Stimulated activated CD4-positive, alpha-beta T cell treated with anti-CD3 and anti-CD28 coated beads, Interleukin-1b, Interleukin-23, amount 100 ng/mL, for 4 hours (primary cell): Measurements from ENCODE around the gene SNX1.
"Not testable (repeated sequence)": the region's sequence is repeated elsewhere in the genome, so short reads cannot be mapped to it uniquely, and the experiment has no call there.

Source experiments
- DNase-seq, 2 donors: peaks; one replicate each; pipeline ENCODE4 v3.0.0-alpha.2; 2020; ENCODE audit warnings: low read depth in 2 of 2

SNX1 gene, protein sequence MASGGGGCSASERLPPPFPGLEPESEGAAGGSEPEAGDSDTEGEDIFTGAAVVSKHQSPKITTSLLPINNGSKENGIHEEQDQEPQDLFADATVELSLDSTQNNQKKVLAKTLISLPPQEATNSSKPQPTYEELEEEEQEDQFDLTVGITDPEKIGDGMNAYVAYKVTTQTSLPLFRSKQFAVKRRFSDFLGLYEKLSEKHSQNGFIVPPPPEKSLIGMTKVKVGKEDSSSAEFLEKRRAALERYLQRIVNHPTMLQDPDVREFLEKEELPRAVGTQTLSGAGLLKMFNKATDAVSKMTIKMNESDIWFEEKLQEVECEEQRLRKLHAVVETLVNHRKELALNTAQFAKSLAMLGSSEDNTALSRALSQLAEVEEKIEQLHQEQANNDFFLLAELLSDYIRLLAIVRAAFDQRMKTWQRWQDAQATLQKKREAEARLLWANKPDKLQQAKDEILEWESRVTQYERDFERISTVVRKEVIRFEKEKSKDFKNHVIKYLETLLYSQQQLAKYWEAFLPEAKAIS

DNA sequence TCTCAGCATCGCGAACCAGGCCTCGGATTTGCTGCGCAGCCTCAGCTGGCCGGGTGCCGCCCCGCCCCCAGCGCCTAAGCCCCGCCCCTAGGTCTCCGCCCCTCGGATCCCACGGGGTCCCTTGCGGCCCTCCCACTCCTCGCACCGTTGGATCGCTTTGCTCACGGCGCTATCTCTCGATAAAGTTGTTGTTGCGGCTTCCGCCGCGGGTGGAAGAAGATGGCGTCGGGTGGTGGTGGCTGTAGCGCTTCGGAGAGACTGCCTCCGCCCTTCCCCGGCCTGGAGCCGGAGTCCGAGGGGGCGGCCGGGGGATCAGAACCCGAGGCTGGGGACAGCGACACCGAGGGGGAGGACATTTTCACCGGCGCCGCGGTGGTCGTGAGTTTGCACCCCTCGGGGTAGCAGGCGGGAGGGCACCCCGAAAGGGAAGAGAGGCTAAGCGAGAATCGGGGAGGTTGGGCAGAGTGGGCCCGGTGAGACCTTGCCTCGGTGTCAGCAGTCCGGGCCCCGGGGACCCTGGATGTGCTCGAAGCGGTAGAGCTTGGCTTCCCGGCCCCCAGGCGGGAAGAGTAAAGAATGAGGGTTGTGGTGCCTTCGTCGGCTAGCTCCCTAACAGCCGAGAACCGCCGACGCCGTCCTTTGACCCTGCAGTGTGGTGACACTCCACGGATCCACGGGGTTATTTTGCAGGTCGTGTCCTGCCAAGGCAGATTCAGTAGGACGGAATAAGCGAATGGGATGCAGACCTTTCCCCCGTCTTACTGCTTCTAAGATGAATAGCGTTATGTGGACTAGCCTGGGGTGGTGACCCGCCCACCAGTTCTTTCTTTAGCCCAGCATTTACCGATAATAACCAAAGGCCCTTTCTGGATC lies at the start of gene SNX1:
TSS of gene SNX1 (plus strand) at position 188 of the 873 bp plus-strand sequence. CDS start at position 220, 32 bp downstream.
- DNase-seq: peak; percentile 98

DNA sequence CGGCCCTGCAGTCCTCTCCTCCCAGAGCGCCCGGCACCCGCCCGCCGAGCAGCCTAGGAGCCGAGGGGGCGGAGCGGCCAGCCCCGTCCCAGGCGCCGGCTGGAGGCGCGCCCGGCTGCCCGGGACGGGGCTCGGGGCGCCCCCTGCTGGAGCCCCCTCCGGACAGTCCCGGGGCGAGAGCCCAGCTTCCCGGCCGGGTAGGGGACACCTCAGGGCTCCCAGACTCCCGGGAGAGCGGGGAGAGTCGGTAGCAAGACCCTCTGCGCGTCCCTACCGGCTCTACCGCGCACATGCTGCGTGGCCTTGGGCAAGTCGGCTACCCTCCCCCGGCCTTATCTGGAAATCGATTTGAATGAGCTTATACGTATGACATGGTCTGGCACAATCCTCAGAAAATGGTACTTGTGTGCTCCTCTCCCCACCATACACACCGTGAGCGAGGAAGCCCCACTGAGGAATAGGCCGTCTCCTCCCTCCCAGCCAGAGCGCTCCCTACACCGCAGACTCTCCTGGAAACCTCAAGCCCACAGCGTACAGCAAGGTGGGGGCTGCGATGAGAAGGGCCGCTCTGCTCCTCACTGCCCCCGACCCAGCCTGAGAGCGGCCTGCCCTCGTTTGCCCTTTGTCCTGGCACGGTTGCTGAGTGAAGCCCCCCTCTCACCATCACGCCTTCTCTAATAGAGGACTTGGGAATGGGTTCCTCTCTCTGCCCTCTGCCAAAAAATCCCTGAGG lies 49.2 kb upstream of the SNX1 start, which contains the start of gene DAPK2:
TSS of gene DAPK2 (minus strand) at position 65 of the 733 bp plus-strand sequence. CDS start 6,224 bp downstream, outside the sequence.
- DNase-seq: peak; percentile 50 to 68

DNA sequence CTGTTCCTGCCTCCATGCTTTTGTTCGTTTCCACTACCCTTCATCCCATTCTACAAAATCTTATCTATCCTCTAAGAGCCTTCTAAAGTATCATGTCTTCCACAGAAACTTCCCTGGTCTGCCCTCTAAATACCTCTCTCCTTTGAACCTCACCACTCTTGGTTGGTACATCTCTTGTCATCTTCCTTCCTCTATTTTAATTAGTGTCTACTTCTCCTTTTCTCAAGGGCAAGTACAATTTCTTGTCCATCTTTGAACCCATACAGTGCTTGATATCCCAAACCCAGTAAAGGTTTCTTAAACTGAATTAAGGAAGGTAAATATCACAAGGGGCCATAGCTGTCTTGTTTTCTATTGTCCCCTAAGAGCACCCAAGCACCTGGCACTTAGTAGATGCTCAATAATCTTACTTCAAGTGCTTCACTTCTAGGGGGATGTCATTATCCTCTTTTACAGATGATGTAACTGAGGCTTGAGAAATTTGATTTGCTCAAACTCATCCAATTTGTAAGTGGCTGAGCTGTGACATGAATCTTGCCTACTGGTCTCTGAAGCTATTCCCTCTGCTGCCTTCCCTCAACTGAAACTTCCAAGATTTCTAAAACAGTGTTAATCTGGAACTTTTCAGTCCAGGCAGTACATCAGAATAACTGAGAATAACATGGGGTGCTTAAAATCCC lies 46.9 kb upstream of the SNX1 start:
- no peak for DNase-seq

DNA sequence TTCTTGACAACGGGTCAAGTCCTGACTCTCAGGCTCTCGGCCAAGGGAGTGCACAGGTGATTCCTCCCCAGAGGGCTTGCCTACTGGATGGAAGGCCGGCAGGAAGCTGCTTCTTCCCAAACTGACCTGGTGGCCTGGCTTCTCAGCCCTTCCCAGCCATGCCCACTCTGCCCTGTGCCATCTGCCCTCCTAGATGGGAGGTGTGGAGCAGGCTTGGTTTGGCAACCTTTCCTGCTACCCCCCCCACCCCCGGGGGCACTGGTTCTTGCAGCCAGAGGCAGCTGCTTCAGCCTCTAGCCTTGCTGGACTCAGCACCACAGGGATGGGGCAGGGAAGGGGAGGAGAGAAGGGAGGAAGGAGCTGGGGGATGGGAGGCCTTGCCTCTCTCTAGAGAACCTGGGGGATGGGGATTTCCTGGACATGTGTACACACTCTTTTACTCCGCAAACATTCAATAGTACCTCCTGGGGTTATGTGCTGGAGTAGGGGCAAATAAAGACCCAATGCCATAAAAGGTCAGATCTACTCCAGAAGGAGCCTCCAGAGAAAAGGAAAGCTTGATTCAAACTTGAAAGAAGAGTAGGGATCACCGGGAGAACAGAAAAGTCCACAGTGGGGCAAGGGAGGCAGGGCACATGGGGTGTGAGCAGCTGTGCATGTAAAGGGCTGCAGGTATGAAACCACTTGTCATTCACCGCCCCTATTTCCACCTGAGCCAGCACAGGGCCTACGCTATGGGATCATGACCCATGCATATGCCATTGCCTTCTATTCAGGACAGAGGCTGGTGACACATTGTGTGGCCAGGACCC lies 45.3 kb upstream of the SNX1 start:
- DNase-seq: no peak

GRCh38 chr15:64051093-64051402 lies 44.7 kb upstream of the SNX1 start:
- DNase-seq: no peak

- no peak for DNase-seq
Observed at GRCh38 chr15:64051407-64052259, 44.1 kb upstream of the SNX1 start.

DNA sequence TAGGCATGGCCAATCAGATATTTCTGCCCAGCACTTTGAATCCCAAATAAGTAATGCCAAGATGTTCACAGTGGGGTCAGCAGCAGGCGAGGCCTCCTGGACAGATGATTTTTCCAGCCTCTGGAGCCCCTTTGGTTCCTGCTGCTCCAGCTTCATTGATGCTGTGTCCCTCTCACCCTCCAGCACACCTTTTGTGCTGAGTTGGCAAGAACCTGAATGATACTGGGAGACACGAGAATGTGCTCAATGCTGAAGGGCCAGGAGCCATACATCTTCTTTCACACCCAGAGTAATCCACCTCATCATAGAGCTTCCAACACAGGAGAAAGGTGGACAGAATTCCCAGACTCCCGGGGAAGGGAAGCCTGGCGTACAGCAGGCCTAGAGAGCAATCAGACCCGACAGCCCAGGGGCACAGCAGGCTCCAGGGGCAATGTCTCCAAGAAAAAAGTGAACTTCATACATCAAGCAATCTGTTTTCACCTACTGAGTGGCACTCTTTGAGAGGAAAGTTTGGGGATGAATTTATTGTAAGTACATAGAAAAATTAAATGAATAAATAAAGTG lies 42.8 kb upstream of the SNX1 start:
- DNase-seq: no peak

DNA sequence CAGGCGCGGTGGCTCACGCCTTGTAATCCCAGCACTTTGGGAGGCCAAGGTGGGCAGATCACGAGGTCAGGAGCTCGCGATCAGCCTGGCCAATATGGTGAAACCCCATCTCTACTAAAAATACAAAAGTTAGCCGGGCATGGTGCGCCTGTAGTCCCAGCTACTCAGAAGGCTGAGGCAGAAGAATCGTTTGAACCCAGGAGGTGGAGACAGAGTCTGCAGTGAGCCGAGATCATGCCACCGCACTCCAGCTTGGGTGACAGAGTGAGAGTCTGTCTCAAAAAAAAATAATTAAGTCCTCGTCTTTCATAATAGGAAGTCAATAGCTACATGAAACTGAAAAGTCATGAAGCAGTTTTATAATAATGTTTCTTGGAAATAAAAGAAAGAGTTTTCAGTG lies 42.1 kb upstream of the SNX1 start:
- not testable (repeated sequence) for DNase-seq

DNA sequence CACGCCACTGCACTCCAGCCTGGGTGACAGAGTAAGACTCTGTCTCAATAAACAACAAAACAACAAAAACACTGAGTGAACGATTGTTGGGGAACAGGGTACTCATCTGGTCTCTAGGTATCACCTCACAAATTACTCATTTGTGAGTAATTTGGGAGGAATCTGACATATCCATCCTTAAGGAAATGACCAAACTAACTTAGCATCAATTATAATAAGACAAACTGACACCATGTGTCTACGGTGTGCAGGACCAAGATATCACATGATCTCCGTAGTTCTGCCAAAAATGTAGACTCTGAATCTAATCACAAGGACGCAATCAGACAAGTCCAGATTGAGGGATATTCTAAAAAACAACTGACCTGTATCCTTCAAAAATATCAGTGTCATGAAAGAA lies 37.5 kb upstream of the SNX1 start:
- no peak for DNase-seq

DNA sequence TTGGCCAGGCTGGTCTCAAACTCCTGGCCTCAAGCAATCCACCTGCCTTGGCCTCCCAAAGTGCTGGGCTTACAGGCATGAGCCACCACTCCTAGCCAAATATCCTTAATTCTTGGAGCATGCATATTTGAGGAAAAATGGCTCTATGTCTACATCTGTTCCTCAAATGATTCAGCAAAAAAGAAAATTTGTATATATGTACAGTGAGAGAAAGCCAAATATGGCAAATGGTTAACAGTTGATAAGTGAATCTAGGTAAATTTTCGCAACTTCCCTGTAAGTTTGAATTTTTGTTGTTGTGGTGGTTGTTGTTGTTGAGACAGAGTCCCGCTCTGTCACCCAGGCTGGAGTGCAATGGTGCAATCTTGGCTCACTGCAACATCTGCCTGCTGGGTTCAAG lies 36.7 kb upstream of the SNX1 start:
- DNase-seq: not testable (repeated sequence)

DNA sequence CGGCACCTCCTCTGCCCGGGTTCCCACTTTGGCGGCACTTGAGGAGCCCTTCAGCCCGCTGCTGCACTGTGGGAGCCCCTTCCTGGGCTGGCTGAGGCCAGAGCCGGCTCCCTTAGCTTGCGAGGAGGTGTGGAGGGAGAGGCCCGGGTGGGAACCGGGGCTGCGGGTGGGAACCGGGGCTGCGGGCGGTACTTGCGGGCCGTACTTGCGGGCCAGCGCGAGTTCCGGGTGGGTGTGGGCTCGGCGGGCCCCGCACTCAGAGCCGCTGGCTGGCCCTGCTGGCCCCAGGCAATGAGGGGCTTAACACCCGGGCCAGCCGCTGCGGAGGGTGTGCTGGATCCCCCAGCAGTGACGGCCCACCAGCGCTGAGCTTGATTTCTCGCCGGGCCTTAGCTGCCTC lies 35.1 kb upstream of the SNX1 start:
- no peak for DNase-seq

DNA sequence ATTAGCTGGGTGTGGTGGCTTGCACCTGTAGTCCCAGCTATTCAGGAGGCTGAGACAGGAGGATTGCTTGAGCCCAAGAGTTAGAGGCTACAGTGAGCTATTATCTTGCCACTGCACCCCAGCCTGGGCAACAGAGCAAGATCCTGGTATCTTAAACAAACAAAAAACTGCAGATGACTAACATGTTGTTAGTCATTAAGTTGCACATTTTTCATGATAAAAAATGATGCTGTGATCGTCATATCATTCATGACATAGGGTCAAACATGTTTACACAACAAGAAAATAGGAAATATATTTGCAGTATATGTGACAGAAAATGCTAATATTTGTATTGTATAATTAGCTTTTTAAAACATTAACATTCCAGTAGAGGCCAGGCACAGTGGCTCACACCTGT lies 29.3 kb upstream of the SNX1 start:
- no peak for DNase-seq

- DNase-seq: peak; percentile 48 to 64
Observed at GRCh38 chr15:64067564-64068030, 28.2 kb upstream of the SNX1 start.

DNA sequence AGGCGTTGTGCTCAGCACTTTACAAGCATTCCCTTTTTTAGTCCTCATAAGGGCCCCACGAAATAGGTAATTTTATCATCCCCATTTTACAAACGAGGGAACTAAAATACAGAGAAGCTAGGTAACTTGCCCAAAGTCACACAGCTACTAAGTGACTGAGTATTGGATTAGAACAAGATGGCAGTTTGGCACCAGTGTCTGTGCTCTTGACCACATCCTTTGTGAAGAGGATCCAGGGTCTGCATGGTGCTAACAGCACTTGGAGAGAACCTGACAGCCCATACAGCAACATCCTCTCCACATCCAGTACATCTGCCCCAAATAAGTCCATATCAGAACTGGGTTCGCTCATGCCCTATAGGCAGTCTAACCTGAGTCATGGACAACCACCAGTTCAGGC lies 27.6 kb upstream of the SNX1 start:
- DNase-seq: no peak

GRCh38 chr15:64070106-64070505 lies 25.7 kb upstream of the SNX1 start:
- no peak for DNase-seq

DNA sequence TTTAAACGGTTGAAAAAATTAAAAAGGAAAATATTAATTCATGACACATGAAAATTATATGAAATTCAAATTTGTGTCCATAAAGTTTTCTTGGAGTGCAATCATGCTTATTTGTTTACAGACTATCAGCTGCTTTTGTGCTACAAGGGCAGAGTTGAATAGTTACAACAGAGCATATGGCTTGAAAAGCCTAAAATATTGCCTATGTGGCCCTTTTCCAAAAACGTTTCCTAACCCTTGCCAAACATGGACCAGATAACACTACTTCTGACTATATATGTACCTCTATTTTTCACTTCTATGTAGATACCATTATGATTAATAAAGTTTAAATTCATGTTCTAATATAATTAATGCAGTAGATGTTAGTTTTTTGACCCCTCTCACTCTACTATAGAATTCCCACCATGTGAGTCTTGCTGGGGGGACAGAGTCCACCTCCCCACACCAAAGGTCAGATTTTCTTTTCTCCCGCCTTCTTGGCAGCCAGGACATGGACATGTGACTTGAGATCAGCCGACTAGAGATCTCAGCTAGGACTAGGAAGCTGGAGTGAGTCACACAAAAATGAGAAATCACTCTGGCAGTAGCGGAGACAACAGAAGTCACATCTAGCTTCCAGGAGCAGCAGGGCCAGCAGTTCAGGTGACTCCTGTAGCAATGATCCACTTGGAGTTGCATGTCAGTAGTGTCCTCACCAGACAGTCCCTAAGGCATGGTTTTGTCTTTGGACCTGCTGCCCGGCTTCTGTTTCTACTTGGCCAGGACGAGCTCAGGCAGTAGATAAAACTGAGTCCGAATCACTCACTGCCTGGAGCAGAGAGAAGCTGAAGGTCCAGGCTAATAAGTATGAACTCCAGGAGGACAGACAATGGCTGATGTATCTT lies 24.6 kb upstream of the SNX1 start:
- DNase-seq: no peak

DNA sequence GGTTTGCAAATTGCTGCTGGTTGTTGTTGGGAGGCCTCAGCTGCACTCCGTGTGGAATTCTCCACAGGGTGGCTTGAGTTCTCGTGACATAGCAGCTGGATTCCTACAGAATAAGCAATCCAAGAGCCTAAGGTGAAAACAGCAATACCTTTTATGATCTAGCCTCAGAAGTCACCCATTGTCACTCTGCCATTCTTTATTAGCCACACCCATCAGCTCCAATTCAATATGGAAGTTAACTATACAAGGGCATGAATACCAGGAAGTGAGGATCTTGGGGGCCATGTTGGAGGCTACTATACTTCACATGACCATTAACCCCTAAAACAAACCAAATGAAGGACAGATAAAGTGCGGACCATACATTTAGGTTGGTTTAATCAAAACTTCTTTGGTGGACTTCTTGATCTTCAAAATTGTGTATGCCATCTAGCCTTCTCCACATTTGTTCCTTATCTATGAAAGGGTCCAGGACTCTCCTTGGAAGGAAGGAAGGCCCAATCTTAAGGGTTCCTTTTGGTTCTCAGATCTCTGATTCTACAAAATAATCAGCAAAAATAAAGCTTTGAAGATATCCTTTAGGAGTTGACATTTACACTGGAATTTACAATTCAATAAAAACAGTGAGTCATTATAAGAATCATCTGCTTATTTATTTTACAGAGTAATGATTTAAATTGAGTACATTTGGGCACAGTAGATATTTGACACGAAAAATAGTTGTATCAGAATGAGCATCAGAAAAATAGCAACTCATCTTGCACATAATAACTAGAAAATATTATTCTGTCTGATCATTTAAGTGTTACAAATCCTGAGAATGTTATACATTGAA lies 23.6 kb upstream of the SNX1 start:
- DNase-seq: no peak
